HUES6 (cell line): ENCODE data around the gene KBTBD13.
A peak's percentile ranks its signal among the peaks of the same experiment; 100 is the strongest.

Source experiments
- H3K27ac ChIP-seq: 2 replicates; pipeline ENCODE4 v1.7.0; 2013; ENCODE audit warnings: low read depth, mild to moderate bottlenecking, low read length, inconsistent platforms
- H3K27me3 ChIP-seq: 2 replicates; pipeline ENCODE4 v1.6.1; 2013; ENCODE audit warnings: low read length; ENCODE audit not compliant: control insufficient read depth, insufficient read depth
- H3K36me3 ChIP-seq: 2 replicates; pipeline ENCODE4 v1.6.1; 2013; ENCODE audit warnings: low read length; ENCODE audit not compliant: control insufficient read depth, insufficient read depth
- H3K4me1 ChIP-seq: 2 replicates; pipeline ENCODE4 v1.6.1; 2013; ENCODE audit warnings: low read length; ENCODE audit not compliant: control insufficient read depth, insufficient read depth
- H3K4me3 ChIP-seq: 2 replicates; pipeline ENCODE4 v1.5.1; 2013; ENCODE audit warnings: low read depth, low read length
- H3K9ac ChIP-seq: one replicate; pipeline ENCODE4 v1.6.1; 2013; ENCODE audit warnings: mild to moderate bottlenecking, low read length
- H3K9me3 ChIP-seq: 2 replicates; pipeline ENCODE4 v1.6.1; 2013; ENCODE audit warnings: low read depth, low read length; ENCODE audit not compliant: control insufficient read depth, insufficient read depth

The KBTBD13 gene

GRCh38 chr15:65076486-65077290, at the start of gene KBTBD13:
KBTBD13 (plus strand) TSS chr15:65076746; CDS start chr15:65076816, 70 bp downstream.
- H3K4me1 ChIP-seq: peaks cover 21% of the 10 kb centered on the region
- H3K9me3 ChIP-seq: peaks cover 5% of the 10 kb centered on the region; the same call in 1 of the 2 replicates
- no peaks in the 10 kb centered on the region for H3K27me3 ChIP-seq
- no peaks in the 10 kb centered on the region for H3K36me3 ChIP-seq
- no peak within 1 kb of the TSS for H3K4me3 ChIP-seq
- no peak within 1 kb of the TSS for H3K9ac ChIP-seq
- H3K27ac ChIP-seq: no peak within 1 kb of the TSS

- no peak overlapping the region for H3K27ac ChIP-seq
- no peak overlapping the region for H3K9ac ChIP-seq
- no peak overlapping the region for H3K4me3 ChIP-seq
- H3K4me1 ChIP-seq: 0 out of 2 replicates have a peak, but pooled peaks cover 8% of the 10 kb centered on the region
- H3K27me3 ChIP-seq: no peaks in the 10 kb centered on the region
- H3K36me3 ChIP-seq: peaks cover 27% of the 10 kb centered on the region
- H3K9me3 ChIP-seq: no peaks in the 10 kb centered on the region
Measured at GRCh38 chr15:65026756-65027155, 49.8 kb upstream of the KBTBD13 start.

GRCh38 chr15:65027593-65027992, 49.0 kb upstream of the KBTBD13 start:
- 0 out of 2 replicates have a peak overlapping the region, but pooled peaks have one; percentile 96 for H3K4me3 ChIP-seq

GRCh38 chr15:65028338-65028737, 48.2 kb upstream of the KBTBD13 start:
- no peaks in the 10 kb centered on the region for H3K9me3 ChIP-seq
- H3K27ac ChIP-seq: no peak overlapping the region
- peaks cover 27% of the 10 kb centered on the region for H3K36me3 ChIP-seq
- H3K4me1 ChIP-seq: peaks cover 8% of the 10 kb centered on the region; the same call in 1 of the 2 replicates
- H3K4me3 ChIP-seq: peak overlapping the region; percentile 96
- H3K9ac ChIP-seq: no peak overlapping the region
- no peaks in the 10 kb centered on the region for H3K27me3 ChIP-seq

More at GRCh38 chr15:65027593-65027992, 49.0 kb upstream of the KBTBD13 start:
- Histone ChIP-seq H3K9me3 (no peaks in the 10 kb centered on the region), H3K36me3 (peaks cover 27% of the 10 kb centered on the region), H3K27ac (no peak overlapping the region), H3K4me1 (peaks cover 8% of the 10 kb centered on the region; the same call in 1 of the 2 replicates), H3K27me3 (no peaks in the 10 kb centered on the region), H3K9ac (no peak overlapping the region)

- H3K9ac ChIP-seq: peak within 1 kb of the TSS; percentile 87
- peak within 1 kb of the TSS; percentile 96 for H3K4me3 ChIP-seq
- peaks cover 8% of the 10 kb centered on the region; the same call in 1 of the 2 replicates for H3K4me1 ChIP-seq
- peak within 1 kb of the TSS; percentile 76 for H3K27ac ChIP-seq
- peaks cover 22% of the 10 kb centered on the region for H3K36me3 ChIP-seq
- H3K27me3 ChIP-seq: no peaks in the 10 kb centered on the region
- H3K9me3 ChIP-seq: no peaks in the 10 kb centered on the region
Measured at GRCh38 chr15:65028921-65029735, 47.4 kb upstream of the KBTBD13 start, which contains the start of gene MTFMT. MTFMT (minus strand) TSS chr15:65029639; CDS start chr15:65029613, 26 bp downstream.

- Histone ChIP-seq H3K27ac (no peak overlapping the region), H3K4me1 (peaks cover 8% of the 10 kb centered on the region; the same call in 1 of the 2 replicates), H3K9me3 (no peaks in the 10 kb centered on the region), H3K27me3 (no peaks in the 10 kb centered on the region), H3K9ac (no peak overlapping the region), H3K36me3 (peaks cover 19% of the 10 kb centered on the region), H3K4me3 (peak overlapping the region; percentile 96)
Measured at GRCh38 chr15:65029736-65030208, 46.8 kb upstream of the KBTBD13 start.

GRCh38 chr15:65032801-65033537, 43.6 kb upstream of the KBTBD13 start:
- H3K4me3 ChIP-seq: no peak overlapping the region

GRCh38 chr15:65033659-65034269, 42.8 kb upstream of the KBTBD13 start:
- H3K4me1 ChIP-seq: no peaks in the 10 kb centered on the region; the same call in 1 of the 2 replicates
- H3K4me3 ChIP-seq: no peak overlapping the region
- no peak overlapping the region for H3K27ac ChIP-seq
- H3K9ac ChIP-seq: no peak overlapping the region
- H3K9me3 ChIP-seq: no peaks in the 10 kb centered on the region
- H3K27me3 ChIP-seq: no peaks in the 10 kb centered on the region
- no peaks in the 10 kb centered on the region for H3K36me3 ChIP-seq

More at GRCh38 chr15:65032801-65033537, 43.6 kb upstream of the KBTBD13 start:
- Histone ChIP-seq H3K27ac (no peak overlapping the region), H3K27me3 (no peaks in the 10 kb centered on the region), H3K36me3 (no peaks in the 10 kb centered on the region), H3K9me3 (no peaks in the 10 kb centered on the region), H3K4me1 (peaks cover 5% of the 10 kb centered on the region; the same call in 1 of the 2 replicates), H3K9ac (no peak overlapping the region)

- Histone ChIP-seq H3K36me3 (no peaks in the 10 kb centered on the region), H3K9me3 (no peaks in the 10 kb centered on the region), H3K4me1 (no peaks in the 10 kb centered on the region; the same call in 1 of the 2 replicates), H3K27ac (no peak overlapping the region), H3K9ac (no peak overlapping the region), H3K27me3 (no peaks in the 10 kb centered on the region), H3K4me3 (no peak overlapping the region)
Measured at GRCh38 chr15:65034719-65035118, 41.8 kb upstream of the KBTBD13 start.

- Histone ChIP-seq H3K9me3 (no peaks in the 10 kb centered on the region), H3K4me3 (no peak overlapping the region), H3K9ac (no peak overlapping the region)
Measured at GRCh38 chr15:65037309-65037708, 39.2 kb upstream of the KBTBD13 start.

More at GRCh38 chr15:65037309-65037708, 39.2 kb upstream of the KBTBD13 start:
- Histone ChIP-seq H3K27ac (no peak overlapping the region), H3K36me3 (no peaks in the 10 kb centered on the region), H3K27me3 (no peaks in the 10 kb centered on the region), H3K4me1 (no peaks in the 10 kb centered on the region; the same call in 1 of the 2 replicates)
